ENCODE data around the gene HDAC4.
A peak's percentile ranks its signal among the peaks of the same experiment; 100 is the strongest.

Gene HDAC4

GRCh38 chr2:239160226-239161143, 240.3 kb downstream of the HDAC4 start:
- no peak for TF ChIP-seq CTCF (conservative IDR thresholded peaks at IDR 0.05; ENCODE audit: control insufficient read depth, insufficient read depth, low read depth, low read length)
- peak; percentile 19 for DNase-seq (ENCODE audit: low read depth)
- H3K4me3 ChIP-seq (ENCODE audit: control insufficient read depth, low read depth, low read length), result no peak overlapping the region

- DNase-seq (ENCODE audit: low read depth), result no peak
Observed at GRCh38 chr2:239159476-239159911, 241.3 kb downstream of the HDAC4 start.

DNA sequence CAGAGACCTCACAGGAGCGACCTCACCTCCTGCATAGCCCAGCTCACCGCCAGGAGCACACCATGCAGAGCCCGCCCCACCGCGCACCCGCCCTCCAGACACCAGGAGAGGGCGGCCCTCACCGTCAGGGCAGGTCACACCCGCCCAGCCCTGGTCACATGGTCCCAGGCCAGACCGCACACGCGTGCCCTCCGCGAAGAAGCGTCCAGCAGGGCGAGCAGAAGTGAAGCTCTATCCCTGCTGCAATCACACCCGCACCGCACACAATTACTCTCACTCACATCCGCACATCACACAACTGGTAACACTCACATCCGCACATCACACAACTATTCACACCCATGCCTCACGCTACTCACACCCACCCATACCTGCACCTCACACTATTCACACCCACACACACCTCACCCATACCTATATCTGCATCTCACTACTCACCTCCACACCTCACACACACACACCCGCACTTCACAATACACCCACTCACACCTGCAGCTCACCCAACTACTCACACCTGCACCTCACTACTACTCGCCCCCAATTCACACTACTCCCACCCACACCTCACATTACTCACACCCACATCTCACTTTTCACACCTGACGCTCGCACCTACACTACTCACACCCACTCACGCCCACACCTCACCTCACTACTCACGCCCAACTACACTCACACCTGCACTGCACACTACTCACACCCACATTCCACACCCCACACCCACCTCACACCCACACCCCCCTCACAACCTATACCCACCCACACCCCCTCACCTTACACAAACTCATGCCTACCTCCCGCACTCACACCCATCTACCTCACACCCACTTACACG, 242.0 kb downstream of the HDAC4 start:
- DNase-seq (ENCODE audit: low read depth), result no peak
- no peak for TF ChIP-seq CTCF (conservative IDR thresholded peaks at IDR 0.05; ENCODE audit: control insufficient read depth, insufficient read depth, low read depth, low read length)
- H3K4me3 ChIP-seq (ENCODE audit: control insufficient read depth, low read depth, low read length), result no peak overlapping the region

More at GRCh38 chr2:239159476-239159911, 241.3 kb downstream of the HDAC4 start:
- TF ChIP-seq CTCF (conservative IDR thresholded peaks at IDR 0.05; ENCODE audit: control insufficient read depth, insufficient read depth, low read depth, low read length), result no peak
- H3K4me3 ChIP-seq (ENCODE audit: control insufficient read depth, low read depth, low read length), result no peak overlapping the region

DNA sequence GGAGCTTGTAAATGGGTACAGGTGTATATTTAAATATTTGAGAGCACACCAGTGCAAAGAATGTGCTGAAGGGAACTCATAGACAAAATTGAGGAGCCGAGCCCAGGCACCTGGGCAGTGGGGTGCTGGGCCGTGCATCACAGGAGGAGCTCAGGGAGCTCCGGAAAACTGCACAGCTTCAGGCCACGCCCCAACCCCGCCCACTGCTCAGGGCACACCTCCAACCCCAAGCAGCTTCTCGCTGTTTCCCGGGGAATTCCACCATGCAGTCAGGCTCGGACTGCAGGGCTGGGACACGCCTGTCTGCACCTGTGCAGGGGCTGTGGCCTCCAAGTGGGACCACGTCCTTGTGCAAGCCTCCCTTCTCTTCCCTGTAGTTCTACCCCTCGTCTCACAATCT, 243.0 kb downstream of the HDAC4 start:
- TF ChIP-seq CTCF (conservative IDR thresholded peaks at IDR 0.05; ENCODE audit: control insufficient read depth, insufficient read depth, low read depth, low read length), result no peak
- no peak overlapping the region for H3K4me3 ChIP-seq (ENCODE audit: control insufficient read depth, low read depth, low read length)
- DNase-seq (ENCODE audit: low read depth), result peak; percentile 10

- no peak overlapping the region for H3K4me3 ChIP-seq (ENCODE audit: control insufficient read depth, low read depth, low read length)
- no peak for DNase-seq (ENCODE audit: low read depth)
- no peak for TF ChIP-seq CTCF (conservative IDR thresholded peaks at IDR 0.05; ENCODE audit: control insufficient read depth, insufficient read depth, low read depth, low read length)
Observed at GRCh38 chr2:239157269-239157668, 243.6 kb downstream of the HDAC4 start.

GRCh38 chr2:239156516-239157265, 244.1 kb downstream of the HDAC4 start:
- no peak overlapping the region for H3K4me3 ChIP-seq (ENCODE audit: control insufficient read depth, low read depth, low read length)
- no peak for DNase-seq (ENCODE audit: low read depth)
- TF ChIP-seq CTCF (conservative IDR thresholded peaks at IDR 0.05; ENCODE audit: control insufficient read depth, insufficient read depth, low read depth, low read length), result no peak

Measured in fibroblast of mammary gland (primary cell).